Effector CD4-positive, alpha-beta T cell (primary cell): ENCODE measurements around the gene EIF5A.

Experiments
- DNase-seq: peaks from one replicate; pipeline ENCODE4 v3.0.0-alpha.2; 2020

Gene EIF5A

DNA sequence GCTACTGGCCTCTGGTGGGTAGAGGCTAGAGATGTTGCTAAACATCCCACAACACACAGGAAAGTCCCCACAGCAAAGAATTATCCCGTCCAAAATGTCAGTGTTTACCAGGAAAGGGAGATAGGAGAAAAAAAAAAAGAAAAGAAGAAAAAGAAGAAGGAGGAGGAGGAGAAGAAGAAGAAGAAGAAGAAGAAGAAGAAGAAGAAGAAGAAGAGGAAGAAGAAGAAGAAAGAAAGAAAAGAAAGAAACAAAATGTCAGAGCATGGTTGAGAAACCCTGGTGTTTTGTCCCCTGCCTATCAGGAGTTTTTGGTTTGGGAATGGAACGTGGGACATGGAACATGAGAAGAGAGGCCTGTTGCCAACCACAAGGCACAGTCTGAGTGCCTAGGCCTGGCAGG lies 50.0 kb downstream of the EIF5A start:
- no peak for DNase-seq

GRCh38 chr17:7361906-7362305 lies 54.5 kb downstream of the EIF5A start:
- no peak for DNase-seq
